ENCODE measurements around the gene SF3A2. TPM values are rescaled to one million over a fixed set of nuclear protein-coding genes. Genes with fewer than 3 reads are reported as not detected.

SF3A2 gene
- polyA plus RNA-seq, 6 donors from 2014 or later = 13.1 to 37.2 (median 20.3) TPM

- Mint-ChIP-seq H3K9me3 (no peaks in the 10 kb centered on the region), H3K4me1 (peaks cover 36 to 40% (median 38%) of the 10 kb centered on the region in 3 donors), H3K36me3 (peaks cover 0 to 7% of the 10 kb centered on the region in 2 donors), H3K27me3 (peaks cover 0 to 2% (median 0%) of the 10 kb centered on the region in 3 donors), H3K4me3 (no peak overlapping the region), H3K27ac (no peak overlapping the region)
- ATAC-seq (ENCODE audit: low read depth in 2 of 2) (no peak), DNase-seq (no peak)
Observed at GRCh38 chr19:2243274-2244124, 6.9 kb downstream of the SF3A2 start.

GRCh38 chr19:2244125-2244411, 7.4 kb downstream of the SF3A2 start:
- Mint-ChIP-seq H3K4me3 (no peak overlapping the region), H3K4me1 (peaks cover 32 to 34% (median 32%) of the 10 kb centered on the region in 3 donors), H3K9me3 (no peaks in the 10 kb centered on the region), H3K27me3 (peaks cover 0 to 5% (median 0%) of the 10 kb centered on the region in 3 donors), H3K27ac (no peak overlapping the region), H3K36me3 (peaks cover 0 to 7% of the 10 kb centered on the region in 2 donors)
- DNase-seq = no peak
- no peak for ATAC-seq (ENCODE audit: low read depth in 2 of 2)

- Mint-ChIP-seq H3K9me3 (no peaks in the 10 kb centered on the region), H3K27ac (no peak overlapping the region), H3K36me3 (peaks cover 0 to 7% of the 10 kb centered on the region in 2 donors), H3K4me3 (no peak overlapping the region), H3K4me1 (peaks cover 28 to 30% (median 29%) of the 10 kb centered on the region in 3 donors), H3K27me3 (peaks cover 0 to 5% (median 0%) of the 10 kb centered on the region in 3 donors)
- DNase-seq (no peak), ATAC-seq (ENCODE audit: low read depth in 2 of 2) (no peak)
Observed at GRCh38 chr19:2244486-2244885, 7.9 kb downstream of the SF3A2 start.

GRCh38 chr19:2245273-2245672, 8.6 kb downstream of the SF3A2 start:
- DNase-seq (no peak), ATAC-seq (ENCODE audit: low read depth in 2 of 2) (no peak)
- H3K36me3 Mint-ChIP-seq = peaks cover 0 to 7% of the 10 kb centered on the region in 2 donors
- peaks cover 20 to 24% (median 22%) of the 10 kb centered on the region in 3 donors for H3K4me1 Mint-ChIP-seq
- H3K27me3 Mint-ChIP-seq = peaks cover 0 to 5% (median 0%) of the 10 kb centered on the region in 3 donors
- H3K4me3 Mint-ChIP-seq = no peak overlapping the region
- H3K9me3 Mint-ChIP-seq = no peaks in the 10 kb centered on the region
- H3K27ac Mint-ChIP-seq = no peak overlapping the region

- no peak for DNase-seq
- Mint-ChIP-seq H3K4me3 (peak overlapping the region in 1 of 8 donors; percentile 60), H3K27me3 (peaks cover 0 to 5% (median 0%) of the 10 kb centered on the region in 3 donors), H3K36me3 (peaks cover 0 to 7% of the 10 kb centered on the region in 2 donors), H3K4me1 (peaks cover 13 to 17% (median 16%) of the 10 kb centered on the region in 3 donors), H3K27ac (no peak overlapping the region), H3K9me3 (no peaks in the 10 kb centered on the region)
- ATAC-seq (ENCODE audit: low read depth in 2 of 2) = no peak
Observed at GRCh38 chr19:2246014-2246620, 9.5 kb downstream of the SF3A2 start.

GRCh38 chr19:2246801-2247361, 10.3 kb downstream of the SF3A2 start:
- DNase-seq (no peak), ATAC-seq (ENCODE audit: low read depth in 2 of 2) (no peak)
- no peak overlapping the region for H3K27ac Mint-ChIP-seq
- H3K4me1 Mint-ChIP-seq = peaks cover 8 to 10% (median 8%) of the 10 kb centered on the region in 3 donors
- H3K36me3 Mint-ChIP-seq = peaks cover 0 to 7% of the 10 kb centered on the region in 2 donors
- no peaks in the 10 kb centered on the region for H3K9me3 Mint-ChIP-seq
- peaks cover 0 to 6% (median 0%) of the 10 kb centered on the region in 3 donors for H3K27me3 Mint-ChIP-seq
- H3K4me3 Mint-ChIP-seq = no peak overlapping the region

- no peaks in the 10 kb centered on the region for H3K9me3 Mint-ChIP-seq
- H3K4me3 Mint-ChIP-seq = no peak overlapping the region
- peaks cover 5 to 10% (median 9%) of the 10 kb centered on the region in 3 donors for H3K4me1 Mint-ChIP-seq
- H3K27me3 Mint-ChIP-seq = peaks cover 0 to 12% (median 0%) of the 10 kb centered on the region in 3 donors
- ATAC-seq (ENCODE audit: low read depth in 2 of 2) (no peak), DNase-seq (no peak)
- H3K36me3 Mint-ChIP-seq = peaks cover 0 to 7% of the 10 kb centered on the region in 2 donors
- H3K27ac Mint-ChIP-seq = no peak overlapping the region
Observed at GRCh38 chr19:2247433-2248101, 10.9 kb downstream of the SF3A2 start.

- H3K4me3 Mint-ChIP-seq = peak overlapping the region in 1 of 8 donors; percentile 49
- H3K27ac Mint-ChIP-seq = no peak overlapping the region
- DNase-seq = no peak
- peaks cover 7 to 11% (median 11%) of the 10 kb centered on the region in 3 donors for H3K4me1 Mint-ChIP-seq
- no peak for ATAC-seq (ENCODE audit: low read depth in 2 of 2)
- peaks cover 0 to 7% of the 10 kb centered on the region in 2 donors for H3K36me3 Mint-ChIP-seq
- H3K9me3 Mint-ChIP-seq = no peaks in the 10 kb centered on the region
- peaks cover 0 to 15% (median 0%) of the 10 kb centered on the region in 3 donors for H3K27me3 Mint-ChIP-seq
Observed at GRCh38 chr19:2248136-2249009, 11.7 kb downstream of the SF3A2 start.

GRCh38 chr19:2249010-2249866, 12.6 kb downstream of the SF3A2 start, which contains the start of gene AMH:
TSS of gene AMH (plus strand) at chr19:2249323. CDS start at chr19:2249333, 10 bp downstream.
- no peak for ATAC-seq (ENCODE audit: low read depth in 2 of 2)
- Mint-ChIP-seq H3K4me1 (peaks cover 12 to 16% (median 15%) of the 10 kb centered on the region in 3 donors), H3K27ac (no peak within 1 kb of the TSS), H3K9me3 (no peaks in the 10 kb centered on the region), H3K36me3 (peaks cover 0 to 7% of the 10 kb centered on the region in 2 donors), H3K4me3 (peak within 1 kb of the TSS in 5 of 8 donors; percentile 24 to 71 (median 62)), H3K27me3 (peaks cover 0 to 15% (median 0%) of the 10 kb centered on the region in 3 donors)
- DNase-seq = no peak

GRCh38 chr19:2249880-2250765, 13.5 kb downstream of the SF3A2 start:
- Mint-ChIP-seq H3K27me3 (peaks cover 0 to 15% (median 0%) of the 10 kb centered on the region in 3 donors), H3K4me1 (peaks cover 13 to 19% (median 15%) of the 10 kb centered on the region in 3 donors), H3K9me3 (no peaks in the 10 kb centered on the region), H3K27ac (no peak overlapping the region), H3K4me3 (peak overlapping the region in 4 of 8 donors; percentile 24 to 71 (median 66)), H3K36me3 (peaks cover 0 to 7% of the 10 kb centered on the region in 2 donors)
- ATAC-seq (ENCODE audit: low read depth in 2 of 2) (no peak), DNase-seq (no peak)

- no peaks in the 10 kb centered on the region for H3K9me3 Mint-ChIP-seq
- DNase-seq (no peak), ATAC-seq (ENCODE audit: low read depth in 2 of 2) (no peak)
- H3K4me1 Mint-ChIP-seq = peaks cover 14 to 24% (median 15%) of the 10 kb centered on the region in 3 donors
- peak overlapping the region in 2 of 8 donors; percentile 65 to 68 for H3K4me3 Mint-ChIP-seq
- peaks cover 0 to 3% of the 10 kb centered on the region in 2 donors for H3K36me3 Mint-ChIP-seq
- no peak overlapping the region for H3K27ac Mint-ChIP-seq
- H3K27me3 Mint-ChIP-seq = peaks cover 0 to 15% (median 0%) of the 10 kb centered on the region in 3 donors
Observed at GRCh38 chr19:2250766-2251105, 14.1 kb downstream of the SF3A2 start.

Measured in naive B cell (primary cell).